ENCODE measurements around the gene ETS1. TPM values are rescaled to one million over a fixed set of nuclear protein-coding genes. Genes with fewer than 3 reads are reported as not detected.

The ETS1 gene
- total RNA-seq, 1 experiment from 2014 or later, result 29.9 TPM

DNA sequence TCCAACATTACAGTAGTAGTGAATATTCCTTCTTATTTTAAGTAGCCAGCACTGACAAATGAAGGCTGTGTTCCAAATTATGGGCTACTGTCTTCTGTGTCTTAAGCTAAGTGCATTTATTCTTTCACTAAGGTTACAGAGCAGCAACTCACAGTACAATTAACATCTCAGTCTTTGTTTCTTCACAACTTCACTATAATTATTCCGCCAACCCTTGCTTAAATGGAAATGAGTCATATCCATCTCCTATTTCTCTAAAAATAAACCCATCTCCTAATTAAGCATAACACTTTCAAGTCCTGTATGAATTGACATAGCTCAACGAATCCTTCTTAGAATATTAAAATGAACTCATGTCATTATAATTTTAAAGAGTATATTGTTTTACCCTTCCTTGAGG lies 6.7 kb downstream of the ETS1 start:
- Histone ChIP-seq H3K56ac (ENCODE audit: insufficient read length, low read depth, low read length) (no peak overlapping the region), H3K27ac (ENCODE audit: insufficient read length, low read depth, low read length) (no peak overlapping the region), H4K8ac (replicated peaks; ENCODE audit: insufficient read length, low read depth, low read length) (no peak overlapping the region), H3K9ac (ENCODE audit: extremely low read depth, insufficient read length, low read length) (no peak overlapping the region), H2BK120ac (ENCODE audit: low read depth, low read length, poor library complexity, severe bottlenecking) (no peak overlapping the region), H4K5ac (ENCODE audit: insufficient read length, low read depth, low read length) (no peak overlapping the region), H2AK5ac (ENCODE audit: insufficient read length, low read length) (no peak overlapping the region), H3K4me1 (ENCODE audit: insufficient read depth, low read length) (peaks cover 26% of the 10 kb centered on the region), H3K9me3 (ENCODE audit: control insufficient read depth, low read depth, low read length) (no peaks in the 10 kb centered on the region), H3T11ph (ENCODE audit: low read length) (no peak overlapping the region), H2AFZ (ENCODE audit: low read length) (no peak overlapping the region), H3K79me1 (ENCODE audit: insufficient read depth, low read depth, low read length, poor library complexity, severe bottlenecking) (no peaks in the 10 kb centered on the region), H4K91ac (ENCODE audit: insufficient read length, low read depth, low read length) (no peak overlapping the region), H3K4me2 (ENCODE audit: insufficient read depth, insufficient read length, low read length) (no peak overlapping the region), H3K18ac (ENCODE audit: insufficient read length, low read depth, low read length) (no peak overlapping the region), H3K14ac (ENCODE audit: insufficient read depth, low read length) (no peak overlapping the region), H2BK20ac (ENCODE audit: low read depth, low read length, poor library complexity, severe bottlenecking) (no peak overlapping the region), H3K23me2 (ENCODE audit: insufficient read length, low read depth, low read length, poor library complexity, severe bottlenecking) (peaks cover 1% of the 10 kb centered on the region), H3K23ac (ENCODE audit: insufficient read length, low read depth, low read length) (no peak overlapping the region), H3K27me3 (ENCODE audit: insufficient read depth, low read length) (no peaks in the 10 kb centered on the region), H2BK15ac (ENCODE audit: low read depth, low read length) (no peak overlapping the region), H3K4ac (ENCODE audit: low read depth, low read length) (no peak overlapping the region), H4K20me1 (ENCODE audit: control insufficient read depth, insufficient read depth, insufficient read length) (no peaks in the 10 kb centered on the region), H2BK5ac (ENCODE audit: insufficient read length, low read length) (no peak overlapping the region), H3K79me2 (ENCODE audit: insufficient read depth, low read length) (peaks cover 6% of the 10 kb centered on the region; the same call in 1 of the 2 replicates), H2BK12ac (ENCODE audit: insufficient read length, low read depth, low read length) (no peak overlapping the region)
- Mint-ChIP-seq H3K9me3 (no peaks in the 10 kb centered on the region), H3K27ac (no peak overlapping the region; a peak in 1 of 7 replicates), H3K36me3 (ENCODE audit: insufficient read depth in 1 of 3, low read depth in 3 of 3) (no peaks in the 10 kb centered on the region; a peak in 2 of 7 replicates), H3K4me3 (no peak overlapping the region), H3K4me1 (peaks cover 82 to 86% of the 10 kb centered on the region in 2 experiments), H3K27me3 (ENCODE audit: low read depth) (no peaks in the 10 kb centered on the region)
- TF ChIP-seq, protein P1, sequence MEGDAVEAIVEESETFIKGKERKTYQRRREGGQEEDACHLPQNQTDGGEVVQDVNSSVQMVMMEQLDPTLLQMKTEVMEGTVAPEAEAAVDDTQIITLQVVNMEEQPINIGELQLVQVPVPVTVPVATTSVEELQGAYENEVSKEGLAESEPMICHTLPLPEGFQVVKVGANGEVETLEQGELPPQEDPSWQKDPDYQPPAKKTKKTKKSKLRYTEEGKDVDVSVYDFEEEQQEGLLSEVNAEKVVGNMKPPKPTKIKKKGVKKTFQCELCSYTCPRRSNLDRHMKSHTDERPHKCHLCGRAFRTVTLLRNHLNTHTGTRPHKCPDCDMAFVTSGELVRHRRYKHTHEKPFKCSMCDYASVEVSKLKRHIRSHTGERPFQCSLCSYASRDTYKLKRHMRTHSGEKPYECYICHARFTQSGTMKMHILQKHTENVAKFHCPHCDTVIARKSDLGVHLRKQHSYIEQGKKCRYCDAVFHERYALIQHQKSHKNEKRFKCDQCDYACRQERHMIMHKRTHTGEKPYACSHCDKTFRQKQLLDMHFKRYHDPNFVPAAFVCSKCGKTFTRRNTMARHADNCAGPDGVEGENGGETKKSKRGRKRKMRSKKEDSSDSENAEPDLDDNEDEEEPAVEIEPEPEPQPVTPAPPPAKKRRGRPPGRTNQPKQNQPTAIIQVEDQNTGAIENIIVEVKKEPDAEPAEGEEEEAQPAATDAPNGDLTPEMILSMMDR (conservative IDR thresholded peaks at IDR 0.05), result no peak
- 100% methylated on average over 1 of the region's 2 CpGs for WGBS (ENCODE audit: extremely low coverage, insufficient read length, low lambda C conversion rate)
- no peak for DNase-seq

Data from H9 (cell line).